Stomach (tissue), 9 donors: ENCODE measurements around the gene HMGCS2. TPM values are rescaled to one million over a fixed set of nuclear protein-coding genes. Genes with fewer than 3 reads are reported as not detected.

Experiments used
- DNase-seq, 2 donors: peaks; one replicate each; pipeline versions ENCODE4 v3.0.0 to v3.0.0-alpha.2; 2013 to 2019
- H3K27ac ChIP-seq, 5 donors: fragments of 200-600 bp in 4 of 5; sonication (generic) in 4 of 5; one replicate each; pipeline ENCODE4 v1.5.1; 2013 to 2019; ENCODE audit warnings: mild to moderate bottlenecking in 1 of 5, moderate library complexity in 1 of 5
- H3K27me3 ChIP-seq, 3 donors: fragments of 200-600 bp; sonication (generic); one replicate each; pipeline ENCODE4 v1.5.1; 2017 to 2019; ENCODE audit warnings: mixed run types in 1 of 3
- H3K36me3 ChIP-seq, 4 donors: fragments of 200-600 bp; sonication (generic); 1 replicate in 3 of 4; 2 replicates in 1 of 4; pipeline ENCODE4 v1.5.1; 2016 to 2019
- H3K4me1 ChIP-seq, 4 donors: fragments of 200-600 bp; sonication (generic); one replicate each; pipeline ENCODE4 v1.5.1; 2016 to 2019
- H3K4me3 ChIP-seq, 4 donors: fragments of 200-600 bp; sonication (generic) in 3 of 4; one replicate each; pipeline ENCODE4 v1.5.1; 2016 to 2019; ENCODE audit warnings: mild to moderate bottlenecking in 1 of 4
- H3K9me3 ChIP-seq, 4 donors: fragments of 200-600 bp; sonication (generic); one replicate each; pipeline ENCODE4 v1.5.1; 2016 to 2019
- CTCF ChIP-seq, 7 experiments: fragments of 450-650 bp in 4 of 7; fragments of 200-600 bp in 3 of 7; sonication (generic) in 3 of 7; IDR thresholded peaks; one replicate each; pipeline ENCODE4 v1.5.1; 2016 to 2019; ENCODE audit warnings: antibody characterized with exemption in 7 of 7, control low read depth in 2 of 7, mild to moderate bottlenecking in 1 of 7
- EP300 ChIP-seq: sonication (generic); formaldehyde crosslinking; IDR thresholded peaks from one replicate; pipeline ENCODE4 v1.6.1; 2017; ENCODE audit warnings: antibody characterized with exemption
- POLR2A ChIP-seq, 4 donors: fragments of 450-650 bp; IDR thresholded peaks; one replicate each; pipeline ENCODE4 v1.6.1; 2016; ENCODE audit warnings: antibody characterized with exemption in 4 of 4, control low read depth in 2 of 4, mild to moderate bottlenecking in 1 of 4, moderate library complexity in 1 of 4
- POLR2AphosphoS5 ChIP-seq, 3 donors: sonication (generic); formaldehyde crosslinking; IDR thresholded peaks; one replicate each; pipeline ENCODE4 v1.6.1; 2016; ENCODE audit warnings: antibody characterized with exemption in 3 of 3
- WGBS, 5 donors: extraction: QIAGEN DNeasy Blood & Tissue Kit in 3 of 5; methylation state at CpG; one replicate each; pipeline versions ENCODE4 v1.1.5 to v1.1.7; 2013 to 2018; 5-methylcytosine and 5-hydroxymethylcytosine counted together
- intact Hi-C: fragments of 100-400 bp; cut with DNase I; formaldehyde crosslinking; loops from one replicate; pipeline ENCODE4 v1.15.1; 2023; ENCODE audit warnings: low total_unique reads
- polyA plus RNA-seq, 3 donors: library from polyadenylated mRNA; stranded (reverse); fragments of 200-250 nt; gene quantifications; one replicate each; pipeline ENCODE4 v1.2.3, GENCODE V29; 2013
- total RNA-seq, 5 donors: library from RNA; depleted of rRNA; stranded (reverse); fragments of >200 nt; gene quantifications; one replicate each; pipeline versions ENCODE4 v1.1.0 to v1.2.3, GENCODE V29; 2014 to 2016
- donor health status: healthy with polysubstance abuse.
- donor health status: Bipolar disorder and iron deficiency.
- donor health status: healthy.

Gene HMGCS2
- total and polyA plus RNA-seq, 8 donors = 2.5 to 203 (median 57.6) TPM

- Histone ChIP-seq H3K27ac (peak overlapping the region in 2 of 5 donors; percentile 18 to 64), H3K9me3 (no peaks in the 10 kb centered on the region), H3K4me3 (no peak overlapping the region), H3K4me1 (peaks cover 10 to 66% (median 47%) of the 10 kb centered on the region in 4 donors), H3K36me3 (no peaks in the 10 kb centered on the region), H3K27me3 (no peaks in the 10 kb centered on the region)
- intact Hi-C loops = no loop called here
- WGBS, 5 donors = 42 to 63% (median 58%) methylated on average over 3 of the region's 3 CpGs
- DNase-seq = peak in 1 of 2 donors; percentile 69
- no peak for TF ChIP-seq EP300
- no peak for TF ChIP-seq POLR2A (IDR thresholded peaks at IDR 0.05)
- no peak for TF ChIP-seq CTCF (IDR thresholded peaks at IDR 0.05)
- no peak for TF ChIP-seq POLR2AphosphoS5 (IDR thresholded peaks at IDR 0.05)
These were observed 15.6 kb upstream of the HMGCS2 start for GRCh38 chr1:119784191-119784781.

GRCh38 chr1:119783354-119784185 lies 14.9 kb upstream of the HMGCS2 start:
- H3K27ac ChIP-seq = peak overlapping the region in 2 of 5 donors; percentile 18 to 64
- WGBS, 5 donors = 72 to 76% (median 73%) methylated on average over 6 of the region's 6 CpGs
- TF ChIP-seq POLR2A (IDR thresholded peaks at IDR 0.05) (no peak), EP300 (no peak), CTCF (IDR thresholded peaks at IDR 0.05) (no peak), POLR2AphosphoS5 (IDR thresholded peaks at IDR 0.05) (no peak)
- H3K27me3 ChIP-seq = no peaks in the 10 kb centered on the region
- peak in 1 of 2 donors; percentile 33 for DNase-seq
- H3K4me3 ChIP-seq = no peak overlapping the region
- intact Hi-C loops = no loop called here
- no peaks in the 10 kb centered on the region for H3K9me3 ChIP-seq
- H3K4me1 ChIP-seq = peaks cover 13 to 65% (median 50%) of the 10 kb centered on the region in 4 donors
- no peaks in the 10 kb centered on the region for H3K36me3 ChIP-seq

GRCh38 chr1:119782631-119783325 lies 14.1 kb upstream of the HMGCS2 start:
- peak overlapping the region in 1 of 5 donors; percentile 28 for H3K27ac ChIP-seq
- DNase-seq = peak in 1 of 2 donors; percentile 59
- no peaks in the 10 kb centered on the region for H3K27me3 ChIP-seq
- H3K36me3 ChIP-seq = no peaks in the 10 kb centered on the region
- H3K4me3 ChIP-seq = no peak overlapping the region
- TF ChIP-seq POLR2A (IDR thresholded peaks at IDR 0.05) (no peak), POLR2AphosphoS5 (IDR thresholded peaks at IDR 0.05) (no peak), EP300 (no peak), CTCF (IDR thresholded peaks at IDR 0.05) (no peak)
- peaks cover 13 to 58% (median 47%) of the 10 kb centered on the region in 4 donors for H3K4me1 ChIP-seq
- intact Hi-C loops = no loop called here
- H3K9me3 ChIP-seq = no peaks in the 10 kb centered on the region
- WGBS, 5 donors = 48 to 65% (median 57%) methylated on average over 7 of the region's 7 CpGs
